Adrenal gland (tissue), 5 donors: Measurements from ENCODE around the gene ANKLE2.

ENCODE experiments used
- CTCF ChIP-seq, 6 experiments: fragments of 450-650 bp in 4 of 6; fragments of 200-600 bp in 2 of 6; sonication (generic) in 1 of 6; IDR thresholded peaks; 1 replicate in 5 of 6; 2 replicates in 1 of 6; pipeline versions ENCODE4 v1.5.1 to v1.8.0; 2016 to 2021; ENCODE audit warnings: antibody characterized with exemption in 6 of 6, mild to moderate bottlenecking in 2 of 6, moderate library complexity in 1 of 6
- POLR2A ChIP-seq, 2 donors: fragments of 450-650 bp; IDR thresholded peaks; one replicate each; pipeline ENCODE4 v1.6.1; 2017; ENCODE audit warnings: antibody characterized with exemption in 2 of 2, mild to moderate bottlenecking in 2 of 2, moderate library complexity in 1 of 2
- donor health status: DM: no; HTN: no; CAD: no.

DNA sequence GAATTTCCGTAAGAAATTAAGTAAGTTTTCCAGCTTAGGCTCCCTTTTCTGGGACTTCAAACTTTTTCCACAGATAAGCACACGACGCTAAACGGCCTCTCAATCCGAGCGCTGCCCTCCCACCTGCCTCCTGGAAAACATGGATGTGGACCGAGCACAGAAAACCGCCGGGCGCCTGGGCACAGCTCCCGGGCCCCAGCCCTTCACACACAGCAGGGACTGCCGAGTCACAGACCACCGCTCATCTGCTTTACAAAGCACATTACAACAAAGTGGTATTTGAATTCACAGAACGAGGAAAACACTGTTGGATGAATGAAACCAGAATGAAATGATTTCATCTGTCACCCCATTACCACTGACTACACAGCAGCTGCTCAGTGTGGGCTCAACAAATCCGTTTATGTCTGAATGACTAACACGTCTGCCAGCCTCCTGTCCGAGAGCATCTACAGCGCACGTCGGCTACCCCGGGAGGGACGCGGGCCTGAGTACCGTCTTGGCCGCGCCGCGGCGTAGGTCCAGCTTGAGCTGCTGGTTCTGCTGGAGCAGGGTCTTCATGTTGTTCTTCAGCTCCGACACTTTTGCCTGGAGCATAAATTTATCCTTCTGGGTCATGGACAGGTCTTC lies 13.1 kb upstream of the ANKLE2 start:
- TF ChIP-seq POLR2A (IDR thresholded peaks at IDR 0.05) (no peak), CTCF (IDR thresholded peaks at IDR 0.05) (no peak)
